ENCODE data around the gene HEPACAM2.

Gene HEPACAM2

DNA sequence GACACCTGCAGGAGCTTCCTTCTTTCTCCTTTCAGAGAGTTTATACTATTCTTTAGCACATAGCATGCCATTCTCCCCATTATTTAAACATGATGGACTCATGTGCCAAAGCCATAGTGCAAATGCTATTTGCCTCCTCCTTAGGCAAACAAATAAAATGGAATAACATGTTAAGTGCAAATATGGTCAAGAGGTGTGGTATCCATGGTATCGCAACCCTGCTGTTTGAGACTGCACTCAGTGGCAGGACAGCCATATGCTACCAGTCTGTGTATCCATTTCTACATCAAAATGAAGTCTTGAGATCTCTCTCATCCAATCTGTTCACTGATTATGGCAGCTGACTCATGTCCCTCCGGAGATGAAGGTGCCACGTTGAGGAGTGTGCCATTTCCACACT, 22.8 kb downstream of the HEPACAM2 start:
- no peak for FAIRE-seq
- DNase-seq (ENCODE audit: insufficient read length, low spot score) = no peak

DNA sequence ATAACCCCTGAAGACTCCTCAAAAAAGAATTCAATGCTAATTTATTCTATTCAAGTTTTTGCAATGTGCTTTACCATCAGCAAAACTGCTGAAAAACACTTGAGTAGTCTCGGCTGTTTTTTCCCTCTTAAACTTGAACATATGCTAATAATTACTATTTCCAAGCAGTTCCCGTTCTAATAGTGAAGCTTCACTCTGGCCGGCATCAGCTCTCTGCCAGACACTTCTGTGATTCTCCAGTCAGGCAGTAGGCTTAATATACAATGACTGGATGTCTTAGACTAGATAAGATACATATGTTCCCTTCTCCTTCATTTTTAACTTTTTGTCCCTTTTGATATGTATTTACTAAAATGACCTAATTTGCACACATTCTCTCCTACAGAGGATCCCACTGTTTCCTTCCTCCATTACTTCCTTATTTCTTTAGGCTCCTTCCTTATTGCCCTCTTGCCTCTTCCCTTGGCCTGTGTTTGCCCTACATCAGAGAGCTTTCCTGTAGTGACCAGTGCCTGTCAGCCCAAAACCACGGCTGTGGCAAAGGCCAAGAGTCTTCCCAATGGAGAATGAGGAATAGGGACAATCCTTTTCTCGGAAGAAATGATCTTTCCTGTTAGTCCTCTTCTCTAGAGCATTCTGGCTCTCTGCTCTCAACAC, 23.5 kb downstream of the HEPACAM2 start:
- FAIRE-seq = no peak
- DNase-seq (ENCODE audit: insufficient read length, low spot score) = no peak

DNA sequence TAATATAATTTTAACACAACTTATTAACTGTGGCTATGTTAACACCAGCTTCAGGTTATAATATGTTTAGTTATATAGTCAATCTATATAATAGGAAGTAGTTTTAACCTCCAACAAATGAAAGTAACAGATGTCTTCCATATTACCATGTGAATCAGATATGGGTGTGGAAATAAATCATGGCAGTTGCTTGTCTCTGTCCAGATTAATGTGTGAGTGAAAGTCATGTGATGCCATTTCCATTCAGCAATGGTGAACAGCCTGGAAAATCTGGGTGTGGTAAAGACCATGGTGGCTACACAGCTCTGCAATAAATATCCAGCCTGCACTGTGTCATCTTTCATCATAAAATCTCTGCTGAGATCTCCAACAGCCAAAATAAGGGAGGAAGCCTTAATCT, 27.8 kb downstream of the HEPACAM2 start:
- FAIRE-seq (no peak), DNase-seq (ENCODE audit: insufficient read length, low spot score) (no peak)

DNA sequence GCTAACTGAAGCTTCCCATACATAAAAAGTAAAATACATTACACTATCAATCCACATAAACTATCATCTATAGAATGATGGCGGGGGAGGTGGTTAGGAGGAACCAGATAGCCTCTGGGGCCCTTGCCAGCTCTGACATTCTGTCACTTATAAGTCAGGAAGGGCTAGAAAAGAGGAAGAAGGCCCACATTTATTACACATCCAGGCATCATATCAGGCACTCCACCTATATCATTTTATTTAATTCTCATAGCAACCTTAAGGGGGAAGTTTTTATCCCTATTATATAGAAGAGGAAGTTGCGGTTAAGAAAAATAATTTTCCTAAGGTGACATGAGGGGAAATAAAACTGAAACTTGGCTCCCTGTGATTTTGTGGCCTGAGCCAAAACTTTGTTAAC, 29.9 kb downstream of the HEPACAM2 start:
- no peak for FAIRE-seq
- no peak for DNase-seq (ENCODE audit: insufficient read length, low spot score)

GRCh38 chr7:93194386-93194785, 31.9 kb downstream of the HEPACAM2 start:
- FAIRE-seq (no peak), DNase-seq (ENCODE audit: insufficient read length, low spot score) (no peak)

DNA sequence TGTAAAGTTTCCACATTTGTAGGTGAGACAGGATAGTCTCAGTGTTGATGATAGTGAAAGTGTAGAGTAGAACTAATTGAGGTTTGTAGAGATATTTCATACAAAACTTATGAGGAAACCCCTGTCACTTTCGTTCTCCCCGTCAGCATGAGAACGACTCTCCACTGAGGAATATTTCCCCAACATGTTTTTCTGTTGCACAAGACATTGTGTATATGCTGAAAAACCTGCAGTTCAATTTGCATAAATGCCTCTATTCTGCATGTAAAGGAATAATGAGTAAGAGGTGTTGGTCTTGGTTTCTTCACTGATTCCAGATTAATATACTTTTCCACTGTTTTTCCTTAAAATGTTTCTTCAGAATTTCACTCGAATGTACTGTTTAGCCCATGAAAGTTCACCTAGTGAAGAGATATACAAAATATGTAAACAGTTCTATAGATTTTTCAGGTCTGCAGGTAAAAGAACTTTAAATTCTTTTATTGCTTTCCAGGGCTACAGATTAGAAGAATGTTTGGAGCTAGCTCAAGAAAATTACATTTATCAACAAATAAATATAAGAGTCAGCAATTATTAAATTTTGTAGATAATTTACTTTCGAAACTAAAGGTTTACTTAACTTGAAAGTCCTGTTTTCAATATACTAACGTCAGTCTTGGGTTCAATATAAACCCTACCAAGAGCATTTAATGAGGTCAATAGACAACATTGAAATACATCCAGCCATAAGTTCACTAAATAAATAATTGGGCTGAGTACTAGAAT, 37.2 kb downstream of the HEPACAM2 start:
- FAIRE-seq (no peak), DNase-seq (ENCODE audit: insufficient read length, low spot score) (no peak)

GRCh38 chr7:93185303-93186027, 40.8 kb downstream of the HEPACAM2 start:
- DNase-seq (ENCODE audit: insufficient read length, low spot score) (no peak), FAIRE-seq (no peak)

DNA sequence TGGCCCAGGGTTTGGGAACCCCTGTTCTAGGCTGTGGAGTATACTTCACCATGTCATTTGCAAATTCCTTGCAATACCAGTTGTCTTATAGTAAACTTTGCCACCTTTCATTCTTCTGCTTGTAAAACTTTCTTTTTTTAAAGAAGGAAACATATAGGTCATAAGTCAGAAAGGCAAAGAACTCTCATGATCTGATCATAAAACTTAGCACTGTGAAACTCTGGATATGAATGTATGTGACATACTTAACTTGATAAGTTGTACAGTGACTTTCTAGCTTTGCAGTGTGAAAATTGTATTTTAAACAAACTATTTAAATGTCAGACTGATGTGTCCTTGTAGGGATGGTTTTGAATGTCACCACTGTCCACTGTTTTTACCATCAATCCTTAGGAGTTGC, 47.1 kb downstream of the HEPACAM2 start:
- FAIRE-seq (no peak), DNase-seq (ENCODE audit: insufficient read length, low spot score) (no peak)

- DNase-seq (ENCODE audit: insufficient read length, low spot score) = no peak
- FAIRE-seq = no peak
These were observed 48.1 kb downstream of the HEPACAM2 start for GRCh38 chr7:93178213-93178612.

DNA sequence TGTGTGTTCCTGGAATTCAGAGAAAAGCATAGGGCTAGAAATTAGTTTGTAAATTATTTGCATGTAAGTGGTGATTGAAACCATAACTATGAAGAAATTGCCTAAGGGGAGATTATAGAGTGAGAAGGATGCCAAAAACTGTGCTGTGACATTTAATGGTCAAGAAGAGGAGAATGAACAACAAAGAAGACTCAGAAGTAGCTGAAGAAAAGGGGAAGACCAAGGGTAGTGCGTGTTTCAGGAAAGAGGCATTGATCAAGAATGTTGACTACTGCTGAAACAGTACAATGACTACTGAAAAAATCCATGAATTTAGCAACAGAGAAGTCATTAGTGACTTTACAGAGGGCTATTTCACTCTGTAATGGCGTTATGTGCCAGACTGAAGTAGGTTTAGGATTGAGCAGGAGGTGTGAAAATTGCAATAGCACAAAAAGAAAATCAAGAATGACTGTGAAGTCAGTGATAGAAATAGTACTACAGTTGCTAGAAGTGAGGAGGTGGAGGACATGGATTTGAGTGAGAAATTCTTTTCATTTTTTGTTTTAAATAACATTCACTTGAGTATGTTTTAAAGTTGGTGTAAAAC, 49.2 kb downstream of the HEPACAM2 start:
- DNase-seq (ENCODE audit: insufficient read length, low spot score) (no peak), FAIRE-seq (no peak)

DNA sequence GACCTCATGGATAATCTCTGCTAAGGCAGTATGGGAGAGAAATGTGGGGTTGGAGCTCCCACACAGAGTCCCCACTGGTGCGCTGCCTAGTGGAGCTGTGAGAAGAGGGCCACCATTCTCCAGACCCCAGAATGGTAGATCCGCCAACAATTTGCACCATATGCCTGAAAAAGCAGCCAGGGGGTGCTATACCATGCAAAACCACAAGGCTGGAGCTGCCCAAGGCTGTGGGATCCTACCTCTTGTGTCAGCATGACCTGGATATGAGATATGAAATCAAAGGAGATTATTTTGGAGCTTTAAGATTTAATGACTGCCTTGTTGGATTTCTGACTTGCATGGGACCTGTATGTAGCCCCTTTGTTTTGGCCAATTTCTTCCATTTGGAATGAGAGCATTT, 51.0 kb downstream of the HEPACAM2 start:
- FAIRE-seq (no peak), DNase-seq (ENCODE audit: insufficient read length, low spot score) (no peak)

DNA sequence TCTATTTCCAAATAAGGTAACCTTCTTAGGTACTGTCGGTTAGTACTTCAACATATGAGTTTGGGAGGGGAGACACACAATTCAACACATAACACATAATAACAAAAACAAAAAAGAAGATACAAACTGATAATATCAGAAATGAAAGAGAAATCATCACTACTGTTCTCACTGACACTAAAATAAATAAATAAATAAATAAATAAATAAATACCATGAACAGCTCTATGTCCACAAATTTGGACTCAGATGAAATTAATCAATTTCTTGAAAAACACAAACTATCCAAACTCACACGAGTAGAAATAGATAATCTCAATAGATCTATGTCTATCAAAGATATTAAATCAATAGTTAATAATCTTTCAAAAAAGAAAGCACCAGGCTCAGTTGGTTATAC, 53.6 kb downstream of the HEPACAM2 start:
- DNase-seq (ENCODE audit: insufficient read length, low spot score) (no peak), FAIRE-seq (no peak)

- FAIRE-seq (no peak), DNase-seq (ENCODE audit: insufficient read length, low spot score) (no peak)
These were observed 54.6 kb downstream of the HEPACAM2 start for GRCh38 chr7:93171606-93172226.

DNA sequence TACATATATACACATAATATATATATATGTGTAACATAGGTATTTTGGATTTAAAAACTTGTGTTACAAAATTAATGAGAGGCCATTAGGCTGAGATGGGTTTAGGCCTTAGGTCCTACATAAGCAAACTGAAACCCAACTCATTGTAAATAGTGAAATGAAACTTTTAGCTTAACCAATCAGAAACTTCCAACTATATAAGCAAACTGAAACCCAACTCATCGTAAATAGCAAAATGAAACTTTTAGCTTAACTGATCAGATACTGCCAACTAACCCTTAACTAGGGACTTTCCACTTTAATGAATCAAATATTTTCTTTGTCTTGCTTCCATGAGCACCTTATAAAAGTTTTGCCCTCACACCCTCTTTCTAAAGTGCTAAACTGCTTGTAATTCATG, 60.8 kb downstream of the HEPACAM2 start:
- no peak for DNase-seq (ENCODE audit: insufficient read length, low spot score)
- FAIRE-seq = no peak

GRCh38 chr7:93164766-93165165, 61.5 kb downstream of the HEPACAM2 start:
- FAIRE-seq (no peak), DNase-seq (ENCODE audit: insufficient read length, low spot score) (no peak)

DNA sequence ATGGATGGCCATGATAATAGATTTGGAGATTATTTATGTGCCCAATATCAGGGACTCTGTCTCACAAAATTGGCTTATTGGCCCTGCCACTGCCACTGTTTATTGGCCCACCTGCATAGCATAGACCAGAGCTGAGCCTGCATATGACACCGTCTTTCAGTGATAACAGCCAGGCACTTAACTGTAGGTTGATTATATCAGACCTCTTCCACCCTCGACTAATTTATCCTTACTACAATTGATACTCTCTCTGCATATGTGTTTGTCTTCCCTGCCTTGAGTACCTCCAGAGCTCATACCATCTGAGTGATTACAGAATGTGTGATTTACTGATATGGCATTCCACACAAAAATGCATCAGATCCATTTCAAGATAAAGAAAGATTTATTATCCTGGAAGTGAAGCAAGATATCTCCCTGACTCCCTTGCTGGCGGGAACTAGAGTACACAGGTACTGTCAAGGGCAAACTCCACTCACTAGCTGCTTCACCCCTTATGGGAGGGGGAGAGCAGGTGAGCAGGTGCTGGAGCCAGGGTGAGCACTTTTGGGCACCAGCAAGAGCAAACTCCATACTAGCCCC, 65.0 kb downstream of the HEPACAM2 start:
- no peak for FAIRE-seq
- no peak for DNase-seq (ENCODE audit: insufficient read length, low spot score)

DNA sequence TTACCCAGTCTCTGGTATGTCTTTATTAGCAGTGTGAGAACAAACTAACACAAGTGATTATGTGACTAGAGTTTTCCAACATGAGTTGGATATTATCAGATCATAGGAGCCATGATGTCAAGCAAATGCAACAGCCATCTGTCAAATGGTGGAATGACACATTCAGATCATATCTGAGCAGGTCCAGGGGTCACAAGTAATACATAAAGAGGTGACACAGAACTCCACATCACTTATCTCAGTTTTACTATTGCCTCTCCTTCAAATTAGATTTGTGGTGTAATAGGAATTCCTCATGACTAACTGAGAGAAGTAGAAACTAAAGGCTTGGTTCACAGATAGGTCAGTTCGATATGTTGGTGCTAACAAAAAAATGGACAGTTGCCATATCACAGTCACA, 65.9 kb downstream of the HEPACAM2 start:
- FAIRE-seq (no peak), DNase-seq (ENCODE audit: insufficient read length, low spot score) (no peak)

DNA sequence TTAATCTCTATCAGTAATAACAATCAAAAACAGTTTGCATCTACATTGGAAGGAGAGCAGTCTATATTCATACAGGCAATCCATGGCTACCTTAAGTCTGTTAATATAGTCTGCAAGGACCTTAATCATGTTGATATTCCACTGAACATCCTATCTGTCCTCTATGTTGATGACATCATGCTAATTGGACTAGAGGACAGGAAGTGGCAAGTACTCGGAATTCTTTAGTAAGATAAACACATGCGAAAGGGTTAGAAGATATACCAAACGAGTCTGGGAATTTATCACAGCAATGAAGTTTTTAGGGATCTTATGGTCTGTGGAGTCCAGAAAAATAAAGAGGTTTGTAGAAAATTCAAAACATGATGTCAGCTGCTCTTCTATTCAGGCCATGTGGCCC, 66.8 kb downstream of the HEPACAM2 start:
- no peak for FAIRE-seq
- no peak for DNase-seq (ENCODE audit: insufficient read length, low spot score)

DNA sequence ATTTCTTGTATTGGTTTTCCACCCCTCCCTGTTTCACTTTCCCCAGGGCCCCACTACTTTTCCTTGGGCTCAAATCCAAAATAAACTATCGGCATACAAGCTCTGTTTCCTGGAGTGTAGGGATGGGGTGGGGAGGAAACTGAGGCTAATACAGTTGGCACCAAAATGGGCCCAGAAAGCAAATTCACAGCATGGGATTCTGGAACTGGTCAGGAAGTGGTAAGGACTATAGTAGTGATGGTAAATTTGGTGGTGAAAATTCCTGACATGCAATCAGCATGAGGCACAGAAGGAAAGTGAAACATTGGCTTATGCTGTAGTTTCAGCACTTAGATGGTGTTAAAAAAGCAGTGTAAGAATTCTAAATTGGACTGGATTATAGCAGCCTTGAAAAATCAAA, 69.4 kb downstream of the HEPACAM2 start:
- no peak for FAIRE-seq

DNA sequence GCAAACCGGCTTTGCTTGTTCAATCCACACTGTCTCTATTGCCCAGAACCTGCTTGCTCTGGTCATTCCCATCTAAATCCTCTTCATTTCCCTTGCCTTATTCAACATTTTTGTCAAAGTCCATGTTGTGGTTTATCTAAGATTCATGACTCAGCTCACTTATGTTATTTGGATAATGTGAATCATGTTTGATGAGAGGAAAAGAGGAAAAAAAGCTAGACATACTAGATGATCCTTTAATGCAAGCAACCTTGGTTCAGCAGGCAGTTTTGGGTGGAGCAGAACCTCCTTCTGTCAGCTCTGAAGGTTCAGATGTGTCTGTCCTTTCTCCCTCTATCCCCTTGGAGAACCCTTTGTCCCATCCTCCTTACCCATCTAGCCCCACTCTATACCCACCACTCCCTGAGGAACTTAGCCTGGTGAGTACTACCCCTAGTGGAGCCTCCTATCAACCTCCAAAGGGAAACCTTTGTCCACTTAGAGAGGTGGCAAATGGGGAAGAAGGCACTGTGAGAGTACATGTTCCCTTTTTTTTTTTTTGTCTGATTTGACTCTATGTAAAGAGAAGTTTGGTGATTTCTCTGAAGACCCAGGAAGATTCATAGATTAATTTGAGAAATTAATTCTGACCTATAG, 76.0 kb downstream of the HEPACAM2 start:
- FAIRE-seq (no peak), DNase-seq (ENCODE audit: insufficient read length, low spot score) (no peak)

More for the DNA sequence above, 69.4 kb downstream of the HEPACAM2 start:
- DNase-seq (ENCODE audit: insufficient read length, low spot score) = no peak

Measured in HTR-8/SVneo (cell line).